Activated B cell treated with CpG ODN at 0.5 μM for 24 hours (primary cell): ENCODE data around the gene RBM6. TPM values are rescaled to one million over a fixed set of nuclear protein-coding genes. Genes with fewer than 3 reads are reported as not detected.

ENCODE experiments used
- ATAC-seq: fragments of 200-7000 bp; cut with Tn5 transposase; one replicate; pipeline ENCODE4 v1.10.0; 2021; ENCODE audit warnings: low read depth, mild to moderate bottlenecking, moderate library complexity
- CTCF ChIA-PET: fragments of 350-600 bp; sonication (Branson Sonifier 250); formaldehyde crosslinking; loops from one replicate; lab custom pipeline; 2021; ENCODE audit warnings: antibody characterized with exemption; lab: Charles Lee
- POLR2A ChIA-PET: fragments of 350-600 bp; sonication (Branson Sonifier 250); formaldehyde crosslinking; loops from one replicate; lab custom pipeline; 2021; ENCODE audit warnings: antibody characterized with exemption; lab: Charles Lee
- DNase-seq: peaks from one replicate; pipeline ENCODE4 v3.0.0; 2022
- H3K27ac Mint-ChIP-seq: one replicate; pipeline ENCODE4 v1.8.0; 2020; ENCODE audit warnings: mixed read lengths
- H3K27me3 Mint-ChIP-seq: one replicate; pipeline ENCODE4 v1.8.0; 2021; ENCODE audit warnings: mixed read lengths
- H3K36me3 Mint-ChIP-seq: one replicate; pipeline ENCODE4 v1.8.0; 2021; ENCODE audit warnings: low read depth, mixed read lengths
- H3K4me1 Mint-ChIP-seq: one replicate; pipeline ENCODE4 v1.8.0; 2021; ENCODE audit warnings: mixed read lengths
- H3K4me3 Mint-ChIP-seq: one replicate; pipeline ENCODE4 v1.8.0; 2020; ENCODE audit warnings: mild to moderate bottlenecking, mixed read lengths
- H3K9me3 Mint-ChIP-seq: one replicate; pipeline ENCODE4 v1.8.0; 2020; ENCODE audit warnings: mixed read lengths
- intact Hi-C: fragments of 100-400 bp; cut with micrococcal nuclease; formaldehyde crosslinking; loops from one replicate; pipeline ENCODE4 v1.15.1; 2024
- total RNA-seq: library from RNA; stranded (reverse); gene quantifications from 2 replicates; pipeline ENCODE4 v1.2.3, GENCODE V29; 2022
- TF ChIP-seq, protein P1 (sequence below): fragments of 200-600 bp; IDR thresholded peaks from one replicate; pipeline ENCODE4 v1.8.0; 2022; ENCODE audit warnings: antibody characterized with exemption, mild to moderate bottlenecking

The RBM6 gene
- total RNA-seq, 1 donor from 2014 or later, result 172 TPM

DNA sequence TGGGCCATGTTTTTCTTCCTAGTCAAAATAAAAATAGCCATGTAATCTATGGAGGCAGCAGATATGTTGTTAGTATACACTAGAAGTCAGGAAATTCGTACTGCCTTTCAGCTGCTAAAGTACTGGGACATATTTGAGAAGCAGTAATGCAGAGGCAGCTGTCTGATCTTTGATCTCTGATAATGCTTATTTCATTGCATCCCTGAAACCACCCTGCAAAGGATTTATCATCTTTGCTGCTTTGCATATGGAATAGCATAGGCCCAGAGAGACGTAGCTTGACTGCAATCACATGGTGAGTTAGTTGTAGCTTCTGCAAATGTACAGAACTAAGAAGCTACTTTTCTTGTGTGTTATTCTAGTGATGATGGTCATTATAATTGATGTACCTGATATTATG lies 52.4 kb downstream of the RBM6 start:
- no peak overlapping the region for H3K4me3 Mint-ChIP-seq
- no peaks in the 10 kb centered on the region for H3K4me1 Mint-ChIP-seq
- no peak for ATAC-seq
- intact Hi-C loops, result no loop called here
- peaks cover 57% of the 10 kb centered on the region for H3K36me3 Mint-ChIP-seq
- no peak for DNase-seq
- TF ChIP-seq, protein P1, sequence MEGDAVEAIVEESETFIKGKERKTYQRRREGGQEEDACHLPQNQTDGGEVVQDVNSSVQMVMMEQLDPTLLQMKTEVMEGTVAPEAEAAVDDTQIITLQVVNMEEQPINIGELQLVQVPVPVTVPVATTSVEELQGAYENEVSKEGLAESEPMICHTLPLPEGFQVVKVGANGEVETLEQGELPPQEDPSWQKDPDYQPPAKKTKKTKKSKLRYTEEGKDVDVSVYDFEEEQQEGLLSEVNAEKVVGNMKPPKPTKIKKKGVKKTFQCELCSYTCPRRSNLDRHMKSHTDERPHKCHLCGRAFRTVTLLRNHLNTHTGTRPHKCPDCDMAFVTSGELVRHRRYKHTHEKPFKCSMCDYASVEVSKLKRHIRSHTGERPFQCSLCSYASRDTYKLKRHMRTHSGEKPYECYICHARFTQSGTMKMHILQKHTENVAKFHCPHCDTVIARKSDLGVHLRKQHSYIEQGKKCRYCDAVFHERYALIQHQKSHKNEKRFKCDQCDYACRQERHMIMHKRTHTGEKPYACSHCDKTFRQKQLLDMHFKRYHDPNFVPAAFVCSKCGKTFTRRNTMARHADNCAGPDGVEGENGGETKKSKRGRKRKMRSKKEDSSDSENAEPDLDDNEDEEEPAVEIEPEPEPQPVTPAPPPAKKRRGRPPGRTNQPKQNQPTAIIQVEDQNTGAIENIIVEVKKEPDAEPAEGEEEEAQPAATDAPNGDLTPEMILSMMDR, result no peak
- CTCF ChIA-PET, result no interaction called here
- no peaks in the 10 kb centered on the region for H3K9me3 Mint-ChIP-seq
- no peak overlapping the region for H3K27ac Mint-ChIP-seq
- no peaks in the 10 kb centered on the region for H3K27me3 Mint-ChIP-seq
- POLR2A ChIA-PET, result no interaction called here

DNA sequence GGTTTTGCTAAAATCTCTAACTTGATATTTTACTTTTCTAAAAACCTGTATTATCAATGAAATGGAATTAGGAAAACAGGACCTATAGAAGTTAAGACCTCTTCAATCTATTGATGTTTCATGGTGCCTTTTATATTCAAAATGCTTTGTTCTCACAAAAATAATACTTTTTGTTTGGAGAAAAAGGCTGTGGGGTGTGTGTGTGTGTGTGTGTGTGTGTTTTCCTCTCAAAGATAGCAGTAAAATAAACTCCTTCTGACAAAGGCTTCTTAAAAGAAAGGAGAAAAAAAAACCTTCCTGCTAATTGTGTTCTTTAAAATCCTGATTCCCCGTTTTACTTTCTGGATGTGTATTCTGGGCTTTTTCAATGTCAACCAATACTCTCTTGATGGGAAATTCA lies 54.5 kb downstream of the RBM6 start:
- intact Hi-C loops, result no loop called here
- ChIA-PET POLR2A (no interaction called here), CTCF (no interaction called here)
- TF ChIP-seq, protein P1, result no peak
- ATAC-seq (no peak), DNase-seq (no peak)
- H3K27ac Mint-ChIP-seq, result no peak overlapping the region
- H3K27me3 Mint-ChIP-seq, result no peaks in the 10 kb centered on the region
- no peaks in the 10 kb centered on the region for H3K4me1 Mint-ChIP-seq
- no peak overlapping the region for H3K4me3 Mint-ChIP-seq
- no peaks in the 10 kb centered on the region for H3K9me3 Mint-ChIP-seq
- H3K36me3 Mint-ChIP-seq, result peaks cover 65% of the 10 kb centered on the region

DNA sequence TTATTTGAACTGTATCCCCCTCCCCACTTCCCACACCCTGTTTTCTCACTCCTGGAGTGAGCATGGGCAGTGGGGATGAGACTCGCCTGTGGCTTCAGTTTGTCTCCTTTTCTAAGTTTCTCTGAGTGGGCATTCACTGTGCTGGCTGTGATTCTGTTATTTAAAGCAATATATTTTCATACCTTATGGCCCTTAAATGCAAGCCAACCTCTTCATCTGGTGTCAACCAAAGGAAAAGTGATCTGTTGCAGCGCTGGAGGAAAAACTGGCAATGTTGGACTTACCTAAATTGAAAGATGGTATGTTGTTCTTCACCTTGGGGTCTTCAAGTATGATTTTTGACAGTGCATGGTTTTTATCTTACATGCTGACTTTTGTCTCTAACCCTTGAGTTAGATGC lies 56.1 kb downstream of the RBM6 start:
- no peaks in the 10 kb centered on the region for H3K4me1 Mint-ChIP-seq
- no peak overlapping the region for H3K27ac Mint-ChIP-seq
- no peaks in the 10 kb centered on the region for H3K27me3 Mint-ChIP-seq
- H3K36me3 Mint-ChIP-seq, result peaks cover 71% of the 10 kb centered on the region
- ChIA-PET CTCF (no interaction called here), POLR2A (no interaction called here)
- intact Hi-C loops, result no loop called here
- no peaks in the 10 kb centered on the region for H3K9me3 Mint-ChIP-seq
- DNase-seq (no peak), ATAC-seq (no peak)
- TF ChIP-seq, protein P1, result no peak
- H3K4me3 Mint-ChIP-seq, result no peak overlapping the region

DNA sequence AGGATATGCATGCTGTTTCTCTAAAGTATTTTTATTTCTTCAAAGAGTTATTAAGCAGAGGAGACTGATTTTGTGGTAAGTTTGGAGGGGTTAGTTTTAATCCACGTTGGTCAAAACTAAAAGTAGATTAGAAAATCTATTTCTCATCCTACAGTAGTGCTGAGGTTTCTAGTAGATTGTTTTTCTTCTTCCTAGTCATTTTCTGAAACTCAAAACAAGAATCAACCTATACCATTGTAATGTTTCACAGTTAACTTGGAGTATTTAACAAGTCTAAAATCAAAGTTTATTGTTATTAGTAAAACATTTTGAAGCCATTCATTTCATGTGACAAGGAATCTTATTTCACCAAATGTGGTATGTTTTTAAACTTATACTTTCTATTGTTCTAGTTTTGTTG lies 57.9 kb downstream of the RBM6 start:
- CTCF ChIA-PET, result no interaction called here
- Mint-ChIP-seq H3K4me1 (no peaks in the 10 kb centered on the region), H3K27ac (no peak overlapping the region), H3K4me3 (no peak overlapping the region), H3K9me3 (no peaks in the 10 kb centered on the region), H3K27me3 (no peaks in the 10 kb centered on the region), H3K36me3 (peaks cover 73% of the 10 kb centered on the region)
- DNase-seq (no peak), ATAC-seq (no peak)
- POLR2A ChIA-PET, result no interaction called here
- intact Hi-C loops, result no loop called here
- TF ChIP-seq, protein P1, result no peak

DNA sequence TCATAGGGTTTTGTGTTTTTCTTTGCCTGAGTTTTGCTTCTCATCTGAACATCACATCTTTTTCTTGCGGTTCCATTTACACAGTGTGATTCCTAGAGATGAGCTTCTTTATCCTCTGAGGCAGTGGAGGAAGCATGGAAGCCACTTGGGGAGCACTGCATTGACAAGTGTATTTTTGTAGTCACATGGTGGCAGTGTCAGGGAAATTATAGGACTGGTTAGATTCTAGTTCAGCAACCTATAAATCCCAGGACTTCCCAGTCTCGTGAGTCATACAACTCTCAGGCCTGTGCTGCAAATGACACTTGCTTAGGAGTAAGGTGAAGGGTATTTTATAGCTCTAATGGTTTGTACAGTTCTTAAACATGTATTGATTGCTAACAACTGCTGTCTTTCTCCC lies 58.4 kb downstream of the RBM6 start:
- Mint-ChIP-seq H3K27ac (no peak overlapping the region), H3K27me3 (no peaks in the 10 kb centered on the region), H3K4me1 (peaks cover 1% of the 10 kb centered on the region), H3K4me3 (no peak overlapping the region), H3K9me3 (no peaks in the 10 kb centered on the region), H3K36me3 (peaks cover 74% of the 10 kb centered on the region)
- POLR2A ChIA-PET, result no interaction called here
- intact Hi-C loops, result no loop called here
- ATAC-seq (no peak), DNase-seq (no peak)
- CTCF ChIA-PET, result no interaction called here
- TF ChIP-seq, protein P1, result no peak
